Coronary artery (tissue), 2 donors: Measurements from ENCODE around the gene THAP11.
A peak's percentile ranks its signal among the peaks of the same experiment; 100 is the strongest.

ENCODE experiments used
- DNase-seq: peaks from one replicate; pipeline ENCODE4 v3.0.0-alpha.2; 2017; ENCODE audit warnings: low spot score
- H3K27ac ChIP-seq, 2 donors: fragments of 200-600 bp; sonication (generic); one replicate each; pipeline ENCODE4 v1.5.1; 2016 to 2019
- H3K4me3 ChIP-seq: fragments of 200-600 bp; sonication (generic); 2 replicates; pipeline ENCODE4 v1.5.1; 2016; ENCODE audit warnings: mild to moderate bottlenecking, moderate library complexity
- CTCF ChIP-seq: fragments of 200-600 bp; sonication (generic); IDR thresholded peaks from one replicate; pipeline ENCODE4 v1.5.1; 2019; ENCODE audit warnings: antibody characterized with exemption

THAP11 gene

DNA sequence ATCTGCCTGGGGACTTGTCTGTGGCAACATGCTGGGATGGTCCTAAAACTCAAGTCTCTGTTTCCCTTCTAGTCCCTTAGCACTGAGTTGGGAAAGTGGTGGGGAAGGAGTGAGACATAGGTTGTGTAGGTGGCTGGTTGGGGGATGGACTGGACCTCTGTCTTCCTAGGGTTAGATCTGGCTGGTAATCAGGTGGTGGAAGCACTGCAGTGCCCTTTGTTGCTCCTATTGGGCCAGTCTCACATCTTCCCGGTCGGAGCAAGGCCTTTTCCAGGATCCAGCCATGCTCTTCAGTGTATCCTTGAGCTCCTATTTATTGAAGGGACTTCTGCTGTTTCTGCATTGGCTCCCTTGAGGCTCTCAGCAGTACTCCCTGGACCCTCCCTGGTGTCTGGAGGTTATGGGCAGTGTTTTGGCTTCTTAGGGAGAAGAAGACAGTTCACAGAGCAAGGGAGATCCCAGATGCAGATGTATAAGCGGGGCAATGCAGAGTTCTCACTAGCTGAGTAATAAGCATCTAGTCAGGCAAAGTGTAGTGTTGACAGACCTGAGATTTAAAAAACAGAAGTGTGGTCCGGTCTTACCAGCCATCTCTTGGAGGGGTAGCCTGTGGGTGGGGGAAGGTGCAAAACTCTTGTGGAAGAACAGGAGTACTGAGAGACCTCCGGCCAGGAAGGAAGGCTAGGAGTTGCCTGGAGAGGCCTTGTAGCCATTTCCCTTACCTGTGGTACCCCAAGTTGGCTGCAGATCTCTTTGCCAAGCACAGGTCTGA, 3.4 kb downstream of the THAP11 start:
- peak overlapping the region; percentile 96 to 98 for H3K27ac ChIP-seq
- no peak for DNase-seq
- no peak for TF ChIP-seq CTCF
- peak overlapping the region; percentile 99 for H3K4me3 ChIP-seq

GRCh38 chr16:67846063-67846319, 3.9 kb downstream of the THAP11 start:
- Histone ChIP-seq H3K27ac (peak overlapping the region; percentile 96 to 98), H3K4me3 (peak overlapping the region; percentile 99)
- no peak for TF ChIP-seq CTCF
- no peak for DNase-seq

DNA sequence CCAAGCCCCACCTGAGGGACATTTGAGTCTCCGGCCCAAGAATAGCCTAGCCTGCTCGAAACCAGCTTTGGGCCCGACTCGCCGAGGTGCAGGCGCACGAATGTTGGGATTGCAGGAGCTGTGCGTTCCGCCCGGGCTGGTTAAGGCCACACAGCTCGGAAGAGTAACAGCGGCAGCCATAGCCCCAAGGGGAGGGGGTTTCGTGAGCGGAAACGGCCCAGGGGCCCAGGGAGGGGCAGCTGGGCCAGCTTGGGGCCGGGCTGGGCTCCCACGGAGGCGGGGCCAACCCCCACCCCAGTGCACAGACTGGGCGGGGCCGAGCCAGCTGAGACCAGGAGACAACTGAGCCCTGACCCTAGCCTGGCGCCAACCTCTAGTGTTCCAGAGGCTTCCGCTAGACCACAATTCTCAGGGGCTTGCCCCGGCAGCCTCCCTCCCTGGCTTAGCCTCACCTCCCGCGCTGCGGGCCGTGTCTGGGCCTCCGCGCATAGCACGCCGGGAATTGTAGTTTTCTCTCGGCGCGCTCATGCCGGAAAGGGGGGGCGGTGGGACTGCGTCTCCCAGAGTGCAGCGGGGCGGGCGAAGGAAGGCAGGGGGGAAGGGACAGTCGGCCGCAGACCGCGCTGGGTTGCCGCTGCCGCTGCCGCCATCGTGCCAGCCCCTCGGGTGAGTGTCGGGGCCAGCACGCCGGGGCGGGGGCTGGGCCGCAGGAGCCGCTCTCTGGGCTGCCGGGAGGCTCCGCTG, 4.4 kb downstream of the THAP11 start, which contains the start of gene NUTF2:
Gene NUTF2, plus strand, starts transcription at position 614 of the 744 bp plus-strand sequence. CDS start 18,198 bp downstream, outside the sequence.
- H3K27ac ChIP-seq: peak within 1 kb of the TSS; percentile 96 to 98
- no peak for TF ChIP-seq CTCF
- peak within 1 kb of the TSS; percentile 99 for H3K4me3 ChIP-seq
- DNase-seq: peak; percentile 97

GRCh38 chr16:67847064-67847861, 5.1 kb downstream of the THAP11 start, which contains the start of gene CENPT:
Gene CENPT, minus strand, starts transcription at chr16:67847693. Its CDS starts 13,834 bp downstream, at chr16:67833859.
- Histone ChIP-seq H3K27ac (peak within 1 kb of the TSS; percentile 96 to 98), H3K4me3 (peak within 1 kb of the TSS; percentile 99)
- TF ChIP-seq CTCF: no peak
- no peak for DNase-seq

DNA sequence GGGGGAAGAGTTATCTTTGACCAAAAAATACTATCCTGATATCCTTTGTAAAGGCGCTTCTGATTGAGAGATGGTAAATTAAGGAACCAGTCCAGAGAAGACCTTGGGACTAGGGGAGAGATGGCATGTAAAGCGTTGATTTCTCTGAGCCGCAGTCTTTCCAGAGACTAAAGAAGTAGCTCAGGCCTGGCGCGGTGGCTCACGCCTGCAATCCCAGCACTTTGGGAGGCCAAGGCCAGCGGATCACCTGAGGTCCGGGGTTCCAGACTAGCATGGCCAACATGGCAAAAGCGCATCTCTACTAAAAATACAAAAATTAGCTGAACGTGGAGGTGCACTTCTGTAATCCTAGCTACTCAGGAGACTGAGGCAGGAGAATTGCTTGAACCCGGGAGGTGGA, 6.0 kb downstream of the THAP11 start:
- peak overlapping the region; percentile 99 for H3K4me3 ChIP-seq
- no peak for DNase-seq
- no peak for TF ChIP-seq CTCF
- H3K27ac ChIP-seq: no peak overlapping the region

GRCh38 chr16:67853670-67854069, 11.6 kb downstream of the THAP11 start:
- Histone ChIP-seq H3K4me3 (no peak overlapping the region), H3K27ac (no peak overlapping the region)
- TF ChIP-seq CTCF: no peak
- DNase-seq: no peak
